NT2/D1 (cell line): ENCODE results near the gene ARL6IP6.

Source experiments
- SUZ12 ChIP-seq: IDR thresholded peaks from 2 replicates; pipeline ENCODE4 v1.6.1; 2011; ENCODE audit not compliant: insufficient read length, insufficient read depth; ENCODE audit errors: extremely low read depth
- YY1 ChIP-seq: IDR thresholded peaks from 2 replicates; pipeline ENCODE4 v1.6.1; 2011; ENCODE audit not compliant: insufficient read length, insufficient read depth
- ZNF274 ChIP-seq: IDR thresholded peaks from 2 replicates; pipeline ENCODE4 v1.6.1; 2011; ENCODE audit warnings: mild to moderate bottlenecking, low read depth, low read length

DNA sequence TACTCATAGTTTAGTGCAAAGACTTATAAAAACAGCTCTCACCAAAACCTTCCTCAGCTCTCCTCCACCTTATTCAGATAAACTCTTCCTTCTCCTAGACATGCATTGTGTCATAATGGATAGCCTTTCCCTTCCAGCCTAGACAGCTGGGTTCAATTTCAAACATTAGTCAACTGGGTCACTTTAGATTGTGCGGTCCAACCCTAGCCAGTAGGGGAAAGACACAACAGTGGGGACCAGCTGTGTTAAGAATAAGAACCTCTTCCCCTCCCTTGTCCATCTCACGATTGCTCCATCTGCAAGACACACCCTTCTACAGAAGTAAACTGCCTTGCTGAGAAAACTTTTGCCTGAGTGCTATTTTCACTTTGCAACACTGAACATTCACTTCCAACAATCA is 9.7 kb upstream of the ARL6IP6 start:
- no peak for TF ChIP-seq ZNF274
- no peak for TF ChIP-seq YY1
- TF ChIP-seq SUZ12 = no peak
